HepG2 (cell line): Measurements from ENCODE around the gene STIP1. TPM values are rescaled to one million over a fixed set of nuclear protein-coding genes. Genes with fewer than 3 reads are reported as not detected.

Experiments used
- DBP ChIP-seq: sonication (generic); formaldehyde crosslinking; IDR thresholded peaks from 2 replicates; pipeline ENCODE4 v1.4.0; 2020; ENCODE audit warnings: missing genetic modification reagents; ENCODE audit errors: not compliant biosample characterization
- FOXA3 ChIP-seq: IDR thresholded peaks from 2 replicates; pipeline ENCODE4 v1.6.1; 2016; ENCODE audit warnings: missing genetic modification reagents, missing compliant biosample characterization
- NFIC ChIP-seq: IDR thresholded peaks from 2 replicates; pipeline ENCODE4 v1.6.1; 2012; ENCODE audit warnings: mild to moderate bottlenecking, low read length, inconsistent platforms
- RAD51 ChIP-seq: fragments of 450-650 bp; IDR thresholded peaks from 2 replicates; pipeline ENCODE4 v1.6.1; 2016; ENCODE audit warnings: borderline replicate concordance
- RERE ChIP-seq: IDR thresholded peaks from 2 replicates; pipeline ENCODE4 v1.6.1; 2016; ENCODE audit warnings: low read depth, missing genetic modification reagents, missing compliant biosample characterization
- RFX3 ChIP-seq: IDR thresholded peaks from 2 replicates; pipeline ENCODE4 v1.6.1; 2016; ENCODE audit warnings: missing biosample characterization, missing genetic modification reagents
- SIX1 ChIP-seq: sonication (generic); formaldehyde crosslinking; IDR thresholded peaks from 2 replicates; pipeline ENCODE4 v1.4.0; 2020; ENCODE audit warnings: missing genetic modification reagents, borderline replicate concordance
- SMAD3 ChIP-seq: sonication (generic); formaldehyde crosslinking; IDR thresholded peaks from 2 replicates; pipeline ENCODE4 v1.4.0; 2020; ENCODE audit warnings: missing genetic modification reagents
- SOX5 ChIP-seq: IDR thresholded peaks from 2 replicates; pipeline ENCODE4 v1.6.1; 2016; ENCODE audit warnings: borderline replicate concordance
- STAT5B ChIP-seq: sonication (generic); formaldehyde crosslinking; IDR thresholded peaks from 2 replicates; pipeline ENCODE4 v1.4.0; 2020; ENCODE audit warnings: missing genetic modification reagents
- ZFP36L2 ChIP-seq: sonication (generic); formaldehyde crosslinking; IDR thresholded peaks from 2 replicates; pipeline ENCODE4 v1.4.0; 2020; ENCODE audit warnings: missing genetic modification reagents
- ZKSCAN8 ChIP-seq: IDR thresholded peaks from 2 replicates; pipeline ENCODE4 v1.6.1; 2016; ENCODE audit warnings: borderline replicate concordance, missing genetic modification reagents, missing compliant biosample characterization
- ZNF264 ChIP-seq: sonication (generic); formaldehyde crosslinking; IDR thresholded peaks from 2 replicates; pipeline ENCODE4 v1.4.0; 2020; ENCODE audit warnings: missing genetic modification reagents
- ZNF280B ChIP-seq: sonication (generic); formaldehyde crosslinking; IDR thresholded peaks from 2 replicates; pipeline ENCODE4 v1.5.0; 2020; ENCODE audit warnings: missing genetic modification reagents, mild to moderate bottlenecking, borderline replicate concordance
- ZNF30 ChIP-seq: sonication (generic); formaldehyde crosslinking; IDR thresholded peaks from 2 replicates; pipeline ENCODE4 v1.5.0; 2020; ENCODE audit warnings: mild to moderate bottlenecking, missing genetic modification reagents
- ZNF33B ChIP-seq: sonication (generic); formaldehyde crosslinking; IDR thresholded peaks from 2 replicates; pipeline ENCODE4 v1.5.1; 2020; ENCODE audit warnings: mild to moderate bottlenecking, missing genetic modification reagents
- ZNF451 ChIP-seq: sonication (generic); formaldehyde crosslinking; IDR thresholded peaks from 2 replicates; pipeline ENCODE4 v1.5.0; 2020; ENCODE audit warnings: mild to moderate bottlenecking, missing genetic modification reagents
- ZNF574 ChIP-seq: sonication (generic); formaldehyde crosslinking; IDR thresholded peaks from 2 replicates; pipeline ENCODE4 v1.4.0; 2020; ENCODE audit warnings: missing genetic modification reagents
- polyA plus RNA-seq, 8 experiments: library from polyadenylated mRNA; depleted of rRNA in 3 of 8; stranded (reverse) in 7 of 8; unstranded in 1 of 8; fragments of >200 nt; fragmentation: Illumina TruSeq in 4 of 8; extraction: Trizol in 4 of 8; gene quantifications; 2 replicates each; pipeline versions ENCODE4 v1.2.1 to v1.2.3, GENCODE V29; 2011 to 2016; ENCODE audit warnings: low read depth in 4 of 8, missing spikeins in 1 of 8, mixed read lengths in 1 of 8; ENCODE audit not compliant: insufficient read depth in 1 of 8
- total RNA-seq, 5 experiments: library from RNA; depleted of rRNA; stranded (reverse); fragments of >200 nt; fragmentation: Illumina TruSeq; extraction: Trizol; gene quantifications; 2 replicates each; pipeline ENCODE4 v1.2.3, GENCODE V29; 2016; ENCODE audit warnings: low read depth in 1 of 5

The STIP1 gene
- total and polyA plus RNA-seq, 2 of the 13 experiments (the other 11 are each of a cell fraction or from before 2014, with no cell fraction given), result 81.1 to 217 TPM

- TF ChIP-seq ZNF280B (peak; percentile 83; the same call in 1 of the 2 replicates), SOX5 (peak; percentile 22; the same call in 1 of the 2 replicates), ZNF451 (CRISPR knock-in tag) (peak; percentile 82), RFX3 (CRISPR knock-in tag) (peak; percentile 20; the same call in 1 of the 2 replicates), STAT5B (CRISPR knock-in tag) (no peak), SIX1 (CRISPR knock-in tag) (peak; percentile 59; the same call in 1 of the 2 replicates), DBP (CRISPR knock-in tag) (peak; percentile 67), ZNF33B (peak; percentile 40; the same call in 1 of the 2 replicates), SMAD3 (CRISPR knock-in tag) (peak; percentile 35; the same call in 1 of the 2 replicates), ZFP36L2 (CRISPR knock-in tag) (no peak), RERE (0 out of 2 replicates have a peak, but pooled peaks have one; percentile 17), ZKSCAN8 (CRISPR knock-in tag) (no peak), ZNF30 (CRISPR knock-in tag) (no peak), NFIC (no peak), ZNF574 (CRISPR knock-in tag) (peak; percentile 88), ZNF264 (CRISPR knock-in tag) (peak; percentile 77; the same call in 1 of the 2 replicates), RAD51 (no peak), FOXA3 (CRISPR knock-in tag) (no peak)
Measured at GRCh38 chr11:64240435-64241240, 54.7 kb downstream of the STIP1 start, which contains the start of gene FKBP2 (continued).
